Effector memory CD4-positive, alpha-beta T cell (primary cell): ENCODE measurements around the gene ZNF132.

ENCODE experiments used
- DNase-seq, 3 donors: peaks; one replicate each; pipeline ENCODE4 v3.0.0-alpha.2; 2020
- H3K27ac ChIP-seq: 2 replicates; pipeline ENCODE4 v1.7.0; 2013; ENCODE audit warnings: mild to moderate bottlenecking, low read length, moderate library complexity; ENCODE audit not compliant: insufficient read depth, poor library complexity, severe bottlenecking
- H3K27me3 ChIP-seq: replicated peaks from 2 replicates; pipeline ENCODE4 v1.7.0; 2013; ENCODE audit warnings: mild to moderate bottlenecking, low read length; ENCODE audit not compliant: insufficient read depth, control insufficient read depth, poor library complexity, severe bottlenecking
- H3K36me3 ChIP-seq: 2 replicates; pipeline ENCODE4 v1.7.0; 2013; ENCODE audit warnings: mild to moderate bottlenecking, low read length, moderate library complexity; ENCODE audit not compliant: control insufficient read depth, insufficient read depth
- H3K4me1 ChIP-seq: 2 replicates; pipeline ENCODE4 v1.7.0; 2013; ENCODE audit warnings: low read length, mild to moderate bottlenecking; ENCODE audit not compliant: control insufficient read depth, insufficient read depth, poor library complexity, severe bottlenecking
- H3K4me3 ChIP-seq: 2 replicates; pipeline ENCODE4 v1.7.0; 2013; ENCODE audit warnings: low read length, low read depth, mild to moderate bottlenecking; ENCODE audit not compliant: insufficient read depth, poor library complexity, severe bottlenecking
- H3K9me3 ChIP-seq: 2 replicates; pipeline ENCODE4 v1.7.0; 2013; ENCODE audit warnings: mild to moderate bottlenecking, low read length, moderate library complexity; ENCODE audit not compliant: control insufficient read depth

Gene ZNF132

DNA sequence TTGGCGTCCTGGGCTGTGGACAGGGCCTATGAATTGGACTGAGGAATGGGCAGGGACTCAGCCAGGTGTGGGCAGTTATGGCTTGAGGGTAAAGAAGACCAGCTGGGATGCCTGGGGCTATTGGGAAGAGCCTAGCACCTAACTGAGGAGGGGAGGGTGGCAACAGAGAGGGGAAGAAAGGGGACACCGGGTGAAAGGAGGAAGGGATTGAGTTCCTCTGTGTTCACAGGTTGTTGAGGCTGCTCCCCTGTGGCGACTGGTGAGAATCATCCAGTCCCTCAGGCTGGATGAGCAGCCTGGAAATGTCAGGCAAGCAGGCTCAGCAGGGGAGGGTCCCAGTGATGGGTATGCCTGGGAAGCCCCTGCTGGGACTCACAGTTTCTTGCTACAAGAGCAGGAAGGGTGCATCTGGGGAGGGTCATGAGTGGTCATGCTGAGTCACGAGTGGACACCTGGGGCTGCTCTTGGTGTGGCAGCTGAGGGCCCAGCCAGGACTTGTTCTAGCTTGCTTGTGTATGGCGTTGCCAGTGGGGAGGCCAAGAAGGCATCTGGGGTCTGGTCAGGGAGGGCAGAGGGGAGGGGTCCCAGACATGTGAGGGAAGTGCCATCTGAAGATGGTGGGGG is 28.4 kb upstream of the ZNF132 start:
- H3K4me3 ChIP-seq: no peak overlapping the region
- H3K27ac ChIP-seq: no peak overlapping the region
- H3K4me1 ChIP-seq: peaks cover 15% of the 10 kb centered on the region
- DNase-seq: no peak
- no peaks in the 10 kb centered on the region for H3K9me3 ChIP-seq
- H3K36me3 ChIP-seq: peaks cover 8% of the 10 kb centered on the region
- no peaks in the 10 kb centered on the region for H3K27me3 ChIP-seq

DNA sequence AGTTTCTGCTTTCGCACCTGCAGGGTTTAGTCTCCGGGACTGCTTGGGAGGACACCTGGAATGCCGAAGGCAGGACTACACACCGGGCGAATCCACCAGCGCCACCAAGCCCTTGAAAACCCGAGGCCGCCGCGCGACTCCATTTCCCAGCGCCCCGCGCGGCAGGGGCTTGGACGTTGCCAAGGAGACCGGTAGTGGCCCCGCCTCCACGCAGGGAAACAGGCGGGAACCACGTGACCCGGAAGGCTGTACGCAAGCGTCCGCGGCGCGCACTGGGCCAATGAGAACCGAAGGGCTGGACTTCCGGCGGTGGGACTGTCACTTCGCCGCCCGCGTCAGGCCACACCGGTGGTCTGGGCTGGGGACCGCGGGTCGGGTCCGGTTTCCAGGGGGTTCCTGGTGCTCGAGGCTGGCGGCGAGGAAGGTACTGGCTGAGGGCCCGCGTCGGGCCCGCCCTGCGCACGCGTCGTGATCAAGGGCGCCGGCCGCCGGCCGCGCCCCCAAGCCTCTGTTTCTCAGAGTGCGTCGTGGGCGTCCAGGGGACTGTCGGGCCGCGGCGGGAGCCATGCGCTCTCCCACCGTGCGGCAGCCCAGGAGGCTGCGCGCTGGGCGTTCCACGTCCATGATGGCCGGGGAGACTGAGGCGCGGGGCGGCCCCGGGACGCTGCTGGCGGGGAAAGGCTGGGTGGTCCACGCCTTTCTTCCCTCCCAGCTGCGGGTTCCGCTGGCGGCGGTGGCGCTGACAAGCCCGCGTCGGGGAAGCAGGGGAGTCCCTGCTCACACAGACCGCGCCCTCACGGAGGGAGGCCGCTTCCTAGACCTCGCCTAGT is 27.0 kb upstream of the ZNF132 start, which contains the start of gene ZNF324:
Gene ZNF324, plus strand, starts transcription at position 321 of the 830 bp plus-strand sequence. CDS start 2,106 bp downstream, outside the sequence.
- H3K4me1 ChIP-seq: peaks cover 15% of the 10 kb centered on the region
- H3K27ac ChIP-seq: peak within 1 kb of the TSS; percentile 96
- peaks cover 8% of the 10 kb centered on the region for H3K36me3 ChIP-seq
- H3K4me3 ChIP-seq: peak within 1 kb of the TSS; percentile 98
- peak; percentile 92 to 97 (median 94) for DNase-seq
- no peaks in the 10 kb centered on the region for H3K27me3 ChIP-seq
- H3K9me3 ChIP-seq: no peaks in the 10 kb centered on the region

DNA sequence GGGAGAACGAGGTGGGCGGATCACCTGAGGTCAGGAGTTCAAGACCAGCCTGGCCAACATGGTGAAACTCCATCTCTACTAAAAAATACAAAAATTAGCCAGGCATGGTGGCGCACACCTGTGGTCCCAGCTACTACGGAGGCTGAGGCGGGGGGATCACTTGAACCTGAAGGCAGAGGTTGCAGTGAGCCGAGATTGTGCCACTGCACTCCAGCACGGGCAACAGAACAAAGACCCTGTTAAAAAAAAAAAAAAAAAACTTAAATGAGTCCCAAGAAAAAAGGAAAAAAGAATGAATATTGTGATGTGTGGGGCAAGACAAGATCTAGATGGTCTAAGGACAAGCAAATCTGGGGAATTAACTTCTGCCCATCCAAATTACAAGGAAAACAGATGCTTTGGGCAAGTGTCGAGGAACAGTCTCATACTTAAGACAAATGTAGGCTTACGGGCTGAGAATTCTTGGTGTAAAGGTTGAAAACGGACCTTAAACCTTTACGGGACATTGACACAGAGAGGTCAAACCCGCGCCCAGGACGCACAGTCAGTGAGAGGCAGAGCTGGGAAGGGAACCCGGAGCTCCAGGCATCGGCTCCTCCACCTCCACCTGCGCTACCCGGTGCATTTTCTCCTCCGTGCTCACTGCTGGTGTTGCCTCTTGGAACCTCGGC is 26.3 kb upstream of the ZNF132 start:
- H3K27me3 ChIP-seq: no peaks in the 10 kb centered on the region
- H3K27ac ChIP-seq: peak overlapping the region; percentile 96
- peak overlapping the region; percentile 98 for H3K4me3 ChIP-seq
- H3K36me3 ChIP-seq: peaks cover 8% of the 10 kb centered on the region
- no peak for DNase-seq
- H3K9me3 ChIP-seq: no peaks in the 10 kb centered on the region
- peaks cover 15% of the 10 kb centered on the region for H3K4me1 ChIP-seq

DNA sequence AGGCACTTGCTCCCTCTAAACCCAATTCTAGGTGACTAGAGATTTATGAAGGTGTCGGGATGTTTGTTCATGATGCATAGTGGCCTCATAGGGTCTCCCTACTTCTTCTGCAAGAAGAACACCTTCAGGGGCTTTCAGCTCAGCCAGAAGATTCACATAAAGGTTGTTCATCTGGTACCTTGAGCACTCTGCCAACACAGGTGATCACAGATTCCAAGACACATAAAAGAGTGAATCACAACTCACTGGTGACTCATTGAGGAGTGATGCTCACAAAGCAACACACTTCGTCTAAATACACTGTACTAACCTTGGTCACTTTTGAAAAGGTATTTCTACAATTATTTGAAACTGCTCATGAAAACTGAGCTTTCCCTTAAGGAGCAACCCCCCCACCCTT is 20.1 kb upstream of the ZNF132 start:
- Histone ChIP-seq H3K4me3 (no peak overlapping the region), H3K9me3 (no peaks in the 10 kb centered on the region), H3K27me3 (no peaks in the 10 kb centered on the region), H3K4me1 (no peaks in the 10 kb centered on the region), H3K36me3 (no peaks in the 10 kb centered on the region), H3K27ac (no peak overlapping the region)
- no peak for DNase-seq

DNA sequence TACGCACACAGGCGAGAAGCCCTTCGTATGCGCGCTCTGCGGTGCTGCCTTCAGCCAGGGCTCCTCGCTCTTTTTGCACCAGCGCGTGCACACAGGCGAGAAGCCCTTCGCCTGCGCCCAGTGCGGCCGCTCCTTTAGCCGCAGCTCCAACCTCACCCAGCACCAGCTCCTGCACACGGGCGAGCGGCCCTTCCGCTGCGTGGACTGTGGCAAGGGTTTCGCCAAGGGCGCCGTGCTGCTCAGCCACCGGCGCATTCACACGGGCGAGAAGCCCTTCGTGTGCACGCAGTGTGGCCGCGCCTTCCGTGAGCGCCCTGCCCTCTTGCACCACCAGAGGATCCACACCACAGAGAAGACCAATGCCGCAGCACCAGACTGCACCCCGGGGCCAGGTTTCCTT is 16.2 kb upstream of the ZNF132 start:
- H3K4me1 ChIP-seq: peaks cover 3% of the 10 kb centered on the region
- no peak for DNase-seq
- H3K9me3 ChIP-seq: no peaks in the 10 kb centered on the region
- H3K4me3 ChIP-seq: no peak overlapping the region
- no peaks in the 10 kb centered on the region for H3K27me3 ChIP-seq
- H3K36me3 ChIP-seq: no peaks in the 10 kb centered on the region
- no peak overlapping the region for H3K27ac ChIP-seq

DNA sequence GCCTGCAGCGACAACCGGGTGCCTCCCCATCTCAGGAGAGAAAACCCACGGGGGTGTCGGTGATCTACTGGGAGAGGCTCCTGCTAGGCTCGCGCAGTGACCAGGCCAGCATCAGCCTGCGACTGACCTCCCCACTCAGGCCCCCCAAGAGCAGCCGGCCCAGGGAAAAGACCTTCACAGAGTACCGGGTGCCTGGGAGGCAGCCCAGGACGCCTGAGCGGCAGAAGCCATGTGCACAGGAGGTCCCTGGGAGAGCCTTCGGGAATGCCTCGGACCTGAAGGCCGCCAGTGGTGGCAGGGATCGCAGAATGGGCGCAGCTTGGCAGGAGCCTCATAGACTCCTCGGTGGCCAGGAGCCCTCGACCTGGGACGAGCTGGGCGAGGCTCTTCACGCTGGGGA is 15.4 kb upstream of the ZNF132 start:
- H3K4me3 ChIP-seq: no peak overlapping the region
- peaks cover 6% of the 10 kb centered on the region for H3K4me1 ChIP-seq
- H3K9me3 ChIP-seq: no peaks in the 10 kb centered on the region
- no peak overlapping the region for H3K27ac ChIP-seq
- H3K36me3 ChIP-seq: no peaks in the 10 kb centered on the region
- no peak for DNase-seq
- H3K27me3 ChIP-seq: no peaks in the 10 kb centered on the region

DNA sequence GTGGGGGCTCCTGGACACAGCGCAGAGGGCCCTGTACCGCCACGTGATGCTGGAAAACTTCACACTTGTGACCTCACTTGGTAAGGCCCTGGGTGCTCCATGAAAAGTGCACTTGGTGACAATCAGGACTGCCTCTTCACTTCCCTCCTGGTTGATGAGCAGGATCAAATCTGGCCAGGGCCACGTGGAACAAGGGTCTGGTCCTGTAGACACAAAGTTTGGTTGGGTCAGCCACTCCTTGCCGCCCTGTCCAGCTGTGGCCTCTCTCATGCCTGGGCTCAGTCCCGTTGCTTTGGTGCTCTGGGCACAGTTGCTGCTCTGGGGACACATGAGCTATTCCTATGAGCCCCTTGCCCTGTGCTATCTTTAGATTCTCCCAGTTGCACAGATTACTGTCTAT is 13.8 kb upstream of the ZNF132 start:
- DNase-seq: no peak
- no peaks in the 10 kb centered on the region for H3K27me3 ChIP-seq
- no peak overlapping the region for H3K4me3 ChIP-seq
- peaks cover 6% of the 10 kb centered on the region for H3K4me1 ChIP-seq
- H3K36me3 ChIP-seq: no peaks in the 10 kb centered on the region
- no peak overlapping the region for H3K27ac ChIP-seq
- H3K9me3 ChIP-seq: no peaks in the 10 kb centered on the region

DNA sequence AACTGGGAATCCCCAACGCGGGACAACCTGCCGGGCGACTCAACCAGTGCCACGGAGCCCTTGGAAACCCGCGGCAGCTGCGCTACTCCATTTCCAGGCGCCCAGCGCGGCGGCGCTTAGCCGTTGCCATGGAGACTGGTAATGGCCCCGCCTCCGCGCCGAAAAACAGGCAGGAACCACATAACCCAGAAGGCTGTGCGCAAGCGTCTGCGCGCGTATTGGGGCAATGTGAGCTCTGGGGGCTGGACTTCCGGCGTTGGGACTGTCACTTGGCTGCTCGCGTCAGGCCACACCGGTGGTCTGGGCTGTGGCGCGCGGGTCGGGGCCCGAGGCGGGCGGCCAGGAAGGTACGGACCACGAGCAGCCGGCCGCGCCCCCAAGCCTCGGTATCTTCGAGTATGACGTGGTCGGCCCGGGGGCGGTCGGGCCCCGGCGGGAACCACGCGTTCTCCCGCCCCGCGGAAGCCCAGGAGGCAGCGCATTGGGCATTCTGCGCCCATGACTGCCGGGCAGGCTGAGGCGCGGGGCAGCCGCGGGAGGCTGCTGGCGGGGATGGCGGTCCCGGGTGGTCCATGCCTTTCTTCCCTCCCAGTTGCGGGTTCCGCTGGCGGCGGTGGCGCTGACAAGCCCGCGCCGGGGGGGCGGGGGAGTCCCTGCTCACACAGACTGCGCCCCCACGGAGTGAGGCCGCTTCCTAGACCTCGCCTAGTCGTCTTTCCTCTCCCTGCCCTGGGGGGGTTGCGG is 11.6 kb upstream of the ZNF132 start, which contains the start of gene ZNF324B:
Gene ZNF324B, plus strand, starts transcription at position 265 of the 744 bp plus-strand sequence. CDS start 2,080 bp downstream, outside the sequence.
- DNase-seq: peak; percentile 93 to 96 (median 95)
- Histone ChIP-seq H3K36me3 (no peaks in the 10 kb centered on the region), H3K4me1 (peaks cover 6% of the 10 kb centered on the region), H3K27ac (peak within 1 kb of the TSS; percentile 80), H3K27me3 (no peaks in the 10 kb centered on the region), H3K4me3 (peak within 1 kb of the TSS; percentile 93), H3K9me3 (no peaks in the 10 kb centered on the region)

DNA sequence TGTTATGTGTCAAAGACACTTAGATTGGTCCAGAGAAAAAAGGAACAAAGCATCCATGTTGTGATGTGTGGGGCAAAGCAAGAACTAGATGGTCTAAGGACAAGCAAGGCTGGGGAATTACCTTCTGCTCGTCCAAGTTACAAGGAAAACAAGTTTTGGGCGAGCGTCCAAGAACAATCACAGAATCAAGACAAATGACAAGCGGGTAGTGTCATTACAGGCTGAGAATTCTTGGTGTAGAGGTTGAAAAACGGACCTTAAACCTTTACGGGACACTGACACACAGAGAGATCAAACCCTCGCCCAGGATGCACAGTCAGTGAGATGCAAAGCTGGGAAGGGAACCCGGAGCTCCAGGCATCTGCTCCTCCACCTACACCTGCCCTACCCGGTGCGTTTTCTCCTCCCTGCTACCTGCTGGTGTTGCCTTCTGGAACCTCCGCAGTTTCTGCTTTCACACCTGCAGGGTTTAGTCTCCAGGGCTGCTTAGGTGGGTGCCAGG is 11.0 kb upstream of the ZNF132 start:
- H3K27me3 ChIP-seq: no peaks in the 10 kb centered on the region
- no peaks in the 10 kb centered on the region for H3K9me3 ChIP-seq
- H3K4me3 ChIP-seq: peak overlapping the region; percentile 93
- H3K27ac ChIP-seq: peak overlapping the region; percentile 80
- no peaks in the 10 kb centered on the region for H3K36me3 ChIP-seq
- H3K4me1 ChIP-seq: peaks cover 6% of the 10 kb centered on the region
- DNase-seq: no peak
